GM23248 (cell line): ENCODE measurements around the gene HTT.

Source experiments
- EZH2 ChIP-seq: fragments of 200-600 bp; sonication (generic); IDR thresholded peaks from 2 replicates; pipeline ENCODE4 v1.6.1; 2018; ENCODE audit warnings: antibody characterized with exemption, mild to moderate bottlenecking; ENCODE audit not compliant: insufficient read depth, poor library complexity, severe bottlenecking
- EZH2phosphoT487 ChIP-seq: fragments of 200-600 bp; sonication (generic); IDR thresholded peaks from 2 replicates; pipeline ENCODE4 v1.6.1; 2018; ENCODE audit warnings: antibody characterized with exemption, moderate library complexity, mild to moderate bottlenecking, low read depth; ENCODE audit not compliant: insufficient read depth

DNA sequence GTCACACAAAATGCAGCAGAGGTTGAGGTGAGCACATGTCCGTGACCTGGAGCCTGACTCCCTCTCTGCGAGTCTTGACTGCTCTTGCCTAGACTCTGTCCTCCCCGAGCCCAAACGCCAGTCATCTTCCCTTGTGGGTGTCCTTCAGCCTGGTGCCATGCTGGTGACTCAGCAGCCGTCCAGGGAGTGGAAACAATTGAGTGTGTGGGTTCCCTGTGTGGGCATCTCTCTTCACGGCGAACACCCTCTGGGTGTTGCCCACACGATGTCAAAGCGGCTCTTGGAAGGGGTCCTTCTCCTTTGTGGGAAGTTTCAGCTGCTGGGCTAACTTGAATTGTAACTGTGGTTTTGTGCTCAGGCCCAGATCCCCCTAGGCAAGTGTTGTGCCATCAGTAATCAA, 157.0 kb downstream of the HTT start:
- no peak for TF ChIP-seq EZH2
- no peak for TF ChIP-seq EZH2phosphoT487
